Measurements from ENCODE around the gene IL1RAPL1.

IL1RAPL1 gene

DNA sequence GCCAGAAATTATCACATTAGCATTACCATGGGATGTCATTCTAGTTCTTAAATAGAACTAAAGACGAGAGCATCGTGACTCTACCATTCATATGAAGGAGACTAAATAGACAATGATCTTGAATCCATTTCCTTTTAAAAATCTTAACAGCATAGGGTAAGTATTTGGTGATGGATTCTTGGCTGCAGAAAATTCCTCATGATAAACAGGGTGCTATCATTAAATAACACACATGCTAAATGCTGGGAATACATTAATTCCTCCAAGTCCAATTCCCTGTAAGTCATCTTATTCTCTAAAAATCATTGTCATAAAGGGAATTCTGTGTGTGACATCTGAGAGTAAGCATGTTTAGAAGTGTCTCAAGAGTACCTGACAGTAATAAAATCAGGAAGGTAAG, 1157.7 kb downstream of the IL1RAPL1 start:
- DNase-seq = no peak

DNA sequence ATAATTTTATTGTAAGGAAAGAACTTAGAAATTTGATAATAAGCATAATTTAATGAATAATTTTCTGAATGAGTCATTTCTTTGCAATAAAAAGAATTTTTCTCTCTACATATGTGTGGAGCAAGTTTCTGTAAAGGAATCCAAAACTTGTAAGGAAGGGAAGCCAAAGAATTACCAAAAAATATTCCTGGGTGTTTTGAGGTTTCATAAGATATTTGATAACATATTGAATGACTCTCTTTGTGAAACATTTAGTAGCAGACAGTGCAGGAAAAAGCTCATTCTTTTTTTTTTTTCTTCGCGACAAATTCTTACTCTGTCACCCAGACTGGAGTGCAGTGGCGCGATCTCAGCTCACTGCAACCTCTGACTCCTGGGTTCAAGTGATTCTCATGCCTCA, 1159.1 kb downstream of the IL1RAPL1 start:
- no peak for DNase-seq

DNA sequence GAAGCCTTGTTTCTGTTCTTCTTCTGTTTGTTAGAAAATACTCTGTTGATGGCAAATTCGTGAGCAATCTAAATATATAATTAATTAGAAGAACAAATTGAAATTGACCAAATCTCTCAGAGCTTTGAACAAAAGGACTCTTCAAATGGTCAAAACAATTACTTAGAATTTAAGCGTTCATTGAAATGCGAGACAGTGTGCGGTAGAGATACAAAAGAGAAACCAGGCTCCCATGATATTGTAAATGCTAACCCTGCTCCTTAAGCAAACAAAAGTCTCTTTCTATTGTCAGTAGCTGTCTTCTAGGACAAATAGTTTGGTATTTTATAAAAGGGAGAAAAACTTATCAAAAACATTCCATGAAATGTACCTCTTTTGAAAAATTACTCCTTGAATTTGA, 1174.8 kb downstream of the IL1RAPL1 start:
- DNase-seq = no peak

DNA sequence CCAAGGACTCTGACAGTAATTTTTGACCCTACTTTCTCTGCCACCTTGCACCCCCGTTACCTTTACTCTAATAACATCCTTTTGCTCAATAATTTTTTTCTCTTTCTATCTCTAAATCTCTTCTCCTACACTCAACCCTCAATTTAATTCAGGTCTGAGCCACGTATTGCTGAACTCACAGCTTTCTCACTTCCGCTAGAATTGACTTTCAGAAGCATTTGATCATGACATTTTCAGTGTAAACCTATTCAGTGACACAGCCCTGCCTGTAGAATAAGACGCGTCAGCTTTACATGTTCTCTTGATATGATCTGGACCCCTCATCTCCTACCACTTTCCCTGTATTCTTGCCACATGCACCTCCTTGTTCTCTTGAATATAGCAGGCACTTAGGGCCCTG, 1188.6 kb downstream of the IL1RAPL1 start:
- no peak for DNase-seq

DNA sequence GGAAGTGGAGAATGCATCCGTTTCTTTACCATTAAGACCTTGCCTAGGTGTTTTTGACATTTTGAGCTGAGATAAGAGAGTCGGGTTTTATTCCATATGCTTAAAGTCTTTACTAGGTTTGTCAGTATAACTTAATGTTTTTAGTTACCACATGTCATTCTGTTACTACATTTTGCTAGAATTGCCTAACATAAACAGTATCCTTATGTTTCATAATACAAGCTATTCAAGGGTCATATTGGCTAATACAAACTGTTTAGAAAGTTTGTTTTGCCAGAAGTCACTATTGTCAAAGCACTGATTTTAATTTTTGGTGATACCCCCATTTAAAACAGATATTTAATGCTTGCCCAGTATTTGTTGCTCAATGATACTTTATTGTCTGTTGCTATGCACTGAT, 1200.4 kb downstream of the IL1RAPL1 start:
- no peak for DNase-seq

DNA sequence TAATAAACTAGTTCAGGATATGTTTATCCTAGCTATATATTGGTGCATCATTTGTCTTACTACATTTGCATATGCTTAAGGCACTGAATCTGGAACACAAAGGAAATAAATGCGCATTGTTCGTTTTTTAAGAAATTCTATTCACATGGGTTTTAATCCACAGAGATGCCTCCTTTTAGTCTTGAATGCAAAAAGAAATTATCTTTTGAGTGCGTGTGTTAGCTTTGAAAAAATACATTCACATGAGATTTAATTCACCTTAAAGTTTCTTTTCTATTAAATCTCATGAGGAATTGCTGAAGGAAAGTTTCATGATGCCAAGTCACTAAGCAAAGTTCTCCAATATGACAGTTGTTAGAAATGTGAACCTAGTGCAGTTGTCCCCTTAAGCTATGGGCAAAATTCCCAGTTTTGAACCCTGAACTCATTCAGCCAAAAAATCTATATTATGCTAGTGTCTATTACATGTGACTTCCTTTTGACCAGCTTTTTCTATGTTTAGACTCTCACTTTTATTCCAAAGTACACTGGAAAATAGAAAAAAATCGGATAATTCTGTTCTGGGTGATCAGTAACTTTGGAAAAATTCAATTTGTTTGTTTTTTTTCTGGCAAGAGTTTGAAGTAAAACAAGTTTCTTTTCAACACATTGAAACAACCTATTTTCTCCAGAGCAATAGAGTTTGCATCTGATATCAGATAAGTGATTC, 1201.9 kb downstream of the IL1RAPL1 start:
- DNase-seq = no peak

DNA sequence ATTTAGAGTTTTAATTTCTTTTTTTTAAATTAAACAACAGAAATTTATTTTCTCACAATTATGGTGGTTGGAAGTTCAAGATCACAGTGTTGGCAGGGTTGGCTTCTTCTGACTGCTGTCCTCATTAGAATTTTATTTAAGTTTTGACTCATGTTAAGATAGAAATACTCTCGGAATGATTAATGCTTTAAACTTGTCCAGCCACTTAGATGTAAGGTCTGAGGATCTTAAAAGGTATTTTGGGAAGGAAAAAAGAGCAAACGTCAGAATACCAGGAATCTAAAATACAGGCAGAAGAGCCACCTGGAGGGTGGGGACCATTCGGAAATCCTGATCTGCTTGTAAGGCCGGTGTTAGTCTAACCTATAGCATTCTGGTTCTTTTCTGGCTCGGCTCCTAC, 1205.1 kb downstream of the IL1RAPL1 start:
- DNase-seq = no peak

DNA sequence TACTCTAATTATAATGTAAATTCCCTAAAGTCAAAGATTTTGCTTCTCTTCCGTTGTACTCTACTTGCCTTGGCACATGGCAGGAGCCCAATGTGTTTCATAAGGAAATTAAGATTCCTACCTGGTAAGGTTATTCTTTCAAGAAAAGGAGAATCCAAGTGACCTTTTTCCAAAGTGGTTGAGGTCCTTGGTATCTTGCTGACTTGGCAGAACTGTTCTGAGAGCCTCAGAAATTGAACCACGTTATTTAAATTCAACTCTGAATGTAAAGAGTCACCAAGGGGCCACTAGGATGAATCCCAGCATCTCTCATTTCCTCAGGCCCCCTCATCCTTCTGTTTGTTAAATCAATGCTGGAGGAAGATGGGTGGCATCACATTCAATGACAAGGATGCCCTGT, 1209.9 kb downstream of the IL1RAPL1 start:
- DNase-seq = no peak

DNA sequence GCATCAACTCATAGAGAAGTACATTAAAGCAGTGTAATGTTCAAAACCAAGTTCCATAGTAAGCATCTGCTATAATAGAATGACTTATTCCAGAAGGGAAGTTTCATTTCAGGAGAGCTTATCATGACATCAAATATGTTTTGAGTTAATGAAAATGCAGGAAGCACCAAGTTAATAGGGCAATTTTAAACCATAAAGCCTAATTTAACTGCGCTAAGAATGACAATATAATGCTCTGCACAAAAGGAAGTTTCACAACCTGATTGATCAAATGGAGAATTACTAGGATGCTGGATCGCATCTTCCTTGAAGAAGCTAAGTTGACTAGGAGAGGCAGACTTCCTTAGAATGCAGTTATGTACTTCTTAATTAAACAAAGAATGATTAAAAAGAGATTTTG, 1211.2 kb downstream of the IL1RAPL1 start:
- no peak for DNase-seq

DNA sequence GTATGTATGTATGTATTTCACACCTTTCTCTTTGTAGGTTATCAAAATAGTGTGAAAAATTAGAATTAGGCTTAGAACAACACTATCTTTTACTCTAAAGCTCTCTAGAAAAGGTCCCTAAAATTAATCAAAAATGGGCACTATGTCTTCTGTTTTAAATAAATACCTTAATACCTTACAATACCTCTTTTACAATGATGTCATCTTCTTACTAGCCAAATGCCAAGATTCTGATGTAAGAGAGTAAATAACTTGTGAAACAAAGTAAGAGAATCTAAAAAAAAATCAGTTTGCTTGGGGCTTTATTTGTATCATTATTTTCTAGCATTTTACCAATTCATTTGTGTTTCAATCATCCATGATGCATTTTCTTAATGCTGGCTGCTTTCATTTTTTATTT, 1225.9 kb downstream of the IL1RAPL1 start:
- no peak for DNase-seq

DNA sequence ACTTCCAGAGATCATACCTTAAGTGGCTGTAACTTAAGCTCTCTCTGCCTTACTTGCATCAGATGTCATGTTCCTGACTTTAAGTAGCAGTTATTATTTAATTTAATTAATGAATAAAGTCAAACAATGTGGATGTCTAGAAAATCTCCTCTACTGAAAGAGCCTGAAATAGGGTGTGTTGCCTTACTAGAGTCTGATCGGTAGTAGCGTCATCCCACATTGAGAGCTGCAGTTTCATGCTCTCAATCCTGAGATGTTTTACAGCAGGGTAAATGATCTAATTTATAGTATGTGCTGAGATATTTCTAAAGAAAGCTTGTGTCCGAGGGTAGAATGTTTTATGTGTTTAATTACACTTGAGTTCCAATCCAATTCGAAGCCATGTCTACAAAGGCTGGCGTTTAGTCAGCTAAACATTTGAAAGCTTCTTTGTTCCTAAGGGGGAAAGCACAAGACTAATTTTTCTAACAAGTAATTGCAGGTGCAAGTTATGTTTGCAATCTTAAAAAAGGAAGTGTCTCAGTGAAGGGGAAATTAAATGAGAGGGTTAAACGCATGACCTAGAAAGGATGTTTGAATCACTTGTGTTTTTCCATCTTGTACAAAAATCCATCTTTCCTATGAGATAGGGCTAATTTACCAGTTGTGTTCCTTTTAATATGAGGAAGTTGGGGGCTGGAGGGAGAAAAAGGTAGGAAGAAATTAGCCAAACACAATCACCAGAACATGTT, 1237.1 kb downstream of the IL1RAPL1 start:
- DNase-seq = peak in 1 of 58 donors; percentile 4

DNA sequence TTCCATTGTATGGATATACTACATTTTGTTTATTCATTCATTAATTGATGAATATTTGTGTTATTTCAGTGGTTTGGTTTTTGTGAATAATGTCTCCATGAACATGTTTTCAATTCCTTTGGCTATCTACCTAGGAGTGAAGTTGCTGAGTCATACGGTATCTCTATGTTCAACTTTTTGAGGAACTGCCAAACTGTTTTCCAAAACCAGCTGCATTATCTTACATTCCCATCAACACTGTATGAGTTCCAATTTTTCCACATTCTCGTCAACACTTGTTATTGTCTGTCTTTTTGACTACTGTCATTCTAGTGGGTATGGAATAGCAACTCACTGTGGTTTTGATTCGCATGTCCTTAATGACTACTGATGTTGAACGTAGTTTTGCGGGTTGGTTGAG, 1239.5 kb downstream of the IL1RAPL1 start:
- DNase-seq = no peak

DNA sequence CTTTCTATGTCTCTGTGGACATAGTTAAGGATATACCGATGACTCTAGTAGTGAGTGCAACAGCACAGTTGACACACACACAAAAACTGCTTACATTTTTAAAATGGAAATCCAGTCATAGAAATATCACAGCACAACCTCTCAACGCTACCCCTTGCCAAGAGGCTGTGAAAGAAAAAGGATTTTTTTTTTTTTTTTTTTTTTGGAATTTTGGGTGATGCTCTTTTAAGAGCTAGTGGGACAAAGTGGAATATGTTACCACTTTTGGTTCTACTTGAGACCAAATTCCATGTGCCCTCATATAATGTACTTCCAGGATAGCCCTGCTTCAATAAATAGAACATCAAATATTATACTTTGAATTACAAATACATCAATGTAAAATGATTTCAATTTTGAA, 1247.1 kb downstream of the IL1RAPL1 start:
- no peak for DNase-seq

DNA sequence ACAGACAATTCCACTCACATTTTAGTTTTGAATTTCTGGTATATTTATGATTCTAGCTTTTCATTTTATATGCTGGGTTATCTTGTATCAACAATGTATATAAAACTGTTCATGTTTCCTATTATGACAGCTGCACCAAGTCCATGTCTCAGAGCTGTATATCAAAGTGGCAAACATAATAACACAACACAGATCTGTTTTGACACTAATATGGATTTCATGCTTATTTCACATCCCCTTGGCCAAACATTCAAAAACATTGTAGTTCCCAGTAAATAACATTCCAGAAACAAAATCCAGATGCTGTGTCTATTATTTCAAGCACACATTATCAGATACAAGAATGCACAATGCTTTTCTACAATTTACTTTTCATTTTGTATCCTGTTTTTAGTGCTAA, 1247.5 kb downstream of the IL1RAPL1 start:
- no peak for DNase-seq

DNA sequence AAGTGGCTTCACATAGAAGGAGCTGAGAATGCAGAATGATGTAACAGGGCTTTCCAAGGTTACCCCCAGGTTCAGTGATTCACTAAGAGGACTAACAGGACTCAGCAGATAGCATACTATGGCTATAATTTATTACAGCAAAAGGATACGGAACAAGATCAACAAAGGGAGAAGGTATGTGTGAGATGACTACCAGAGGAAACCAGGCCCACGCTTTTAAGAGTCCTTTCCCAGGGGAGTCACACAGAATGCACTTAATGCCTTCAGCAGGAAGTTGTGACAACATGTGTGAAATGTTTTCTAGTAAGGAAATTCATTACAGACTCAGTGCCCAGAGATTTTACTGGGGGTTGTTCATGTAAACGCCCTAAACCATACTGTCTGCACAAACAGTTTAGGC, 1254.5 kb downstream of the IL1RAPL1 start:
- no peak for DNase-seq

DNA sequence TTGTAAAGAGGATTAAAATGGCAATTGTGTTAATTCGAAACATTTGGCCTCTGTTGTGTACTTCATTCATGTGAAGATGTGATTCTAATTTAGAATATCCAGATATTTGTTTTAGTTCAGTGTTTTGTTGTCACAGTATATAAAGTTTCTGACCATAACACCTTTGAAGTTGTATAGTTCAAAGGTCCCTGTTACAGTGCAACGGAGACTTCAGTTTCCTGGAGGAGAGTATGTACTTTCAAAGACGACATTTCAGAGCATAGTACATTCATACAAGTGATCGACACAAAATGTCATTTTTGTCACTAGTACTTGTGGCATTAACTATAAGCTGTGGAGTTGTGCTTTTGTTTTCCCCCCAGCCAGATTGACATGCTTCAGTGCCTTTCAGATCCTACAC, 1255.3 kb downstream of the IL1RAPL1 start:
- DNase-seq = no peak

DNA sequence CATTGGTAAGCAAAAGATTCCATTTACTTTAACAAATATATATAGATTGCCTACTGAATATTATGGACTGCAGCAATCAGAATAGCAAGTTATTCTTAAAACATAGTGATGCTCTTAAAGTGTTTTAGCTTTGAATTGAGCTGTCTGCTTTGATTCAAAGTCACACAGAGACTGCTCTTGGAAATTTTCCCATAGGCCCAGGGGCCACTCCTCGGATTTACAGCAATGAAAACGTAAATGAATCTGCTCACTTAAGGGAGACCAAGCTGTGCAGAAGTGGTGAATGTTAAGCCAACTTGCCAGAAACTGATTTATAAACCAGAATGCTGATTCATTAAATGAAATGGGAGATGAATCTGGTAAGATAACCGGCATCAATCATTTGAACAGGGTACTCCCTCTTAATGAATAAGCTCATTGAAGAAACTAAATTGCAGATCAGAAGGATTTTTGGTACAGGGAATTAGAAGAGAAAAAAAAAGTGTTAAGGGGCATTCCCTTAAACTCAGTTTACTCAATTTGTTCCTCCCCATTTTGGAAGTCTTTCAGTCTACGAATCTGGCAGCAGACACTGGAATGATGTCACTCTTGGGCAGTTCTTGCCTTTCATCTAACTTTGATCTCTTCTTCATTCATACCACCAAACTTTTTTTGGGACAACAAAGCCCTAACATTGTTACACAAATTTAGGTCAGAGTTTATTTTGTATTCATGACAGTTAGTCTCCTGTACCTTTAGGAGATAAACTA, 1264.8 kb downstream of the IL1RAPL1 start:
- DNase-seq = peak in 1 of 58 donors; percentile 1

DNA sequence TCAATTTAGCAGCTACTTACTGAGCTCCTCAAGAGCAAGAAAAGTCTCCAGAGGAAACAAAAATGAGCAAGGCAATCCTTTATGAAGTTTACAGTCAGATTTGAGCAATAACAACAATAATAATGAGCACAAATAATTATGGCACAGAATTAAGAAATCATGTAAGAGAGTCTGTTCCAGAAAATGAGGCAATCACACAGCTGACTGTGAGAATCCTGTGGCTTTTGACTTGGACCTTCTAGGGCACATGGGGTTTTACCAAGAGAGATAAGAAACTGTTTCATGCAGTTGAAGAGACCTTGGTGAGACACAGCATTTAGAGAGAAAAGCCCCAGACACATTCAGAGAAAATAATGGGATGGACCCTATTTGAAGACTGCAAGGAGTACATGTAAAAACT, 1265.5 kb downstream of the IL1RAPL1 start:
- no peak for DNase-seq

DNA sequence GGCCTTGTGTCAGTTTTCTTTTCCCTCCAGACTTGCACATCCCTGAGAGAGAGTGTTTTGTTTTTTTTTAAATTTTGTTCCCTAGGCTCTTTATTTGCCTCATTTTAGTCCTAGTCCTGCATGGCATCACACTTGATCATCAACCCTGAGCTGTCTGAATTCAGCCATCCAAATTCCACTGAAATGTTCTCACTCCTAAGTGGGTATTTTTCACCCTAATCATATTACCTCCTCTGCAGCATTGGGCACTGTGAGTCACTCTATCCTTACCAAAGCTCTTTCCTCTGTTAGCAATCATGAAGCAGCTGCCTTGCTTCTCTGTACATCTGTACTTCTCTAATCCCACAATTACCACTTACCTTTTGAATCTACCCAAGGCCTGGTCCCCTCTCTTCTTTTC, 1271.5 kb downstream of the IL1RAPL1 start:
- DNase-seq = no peak

DNA sequence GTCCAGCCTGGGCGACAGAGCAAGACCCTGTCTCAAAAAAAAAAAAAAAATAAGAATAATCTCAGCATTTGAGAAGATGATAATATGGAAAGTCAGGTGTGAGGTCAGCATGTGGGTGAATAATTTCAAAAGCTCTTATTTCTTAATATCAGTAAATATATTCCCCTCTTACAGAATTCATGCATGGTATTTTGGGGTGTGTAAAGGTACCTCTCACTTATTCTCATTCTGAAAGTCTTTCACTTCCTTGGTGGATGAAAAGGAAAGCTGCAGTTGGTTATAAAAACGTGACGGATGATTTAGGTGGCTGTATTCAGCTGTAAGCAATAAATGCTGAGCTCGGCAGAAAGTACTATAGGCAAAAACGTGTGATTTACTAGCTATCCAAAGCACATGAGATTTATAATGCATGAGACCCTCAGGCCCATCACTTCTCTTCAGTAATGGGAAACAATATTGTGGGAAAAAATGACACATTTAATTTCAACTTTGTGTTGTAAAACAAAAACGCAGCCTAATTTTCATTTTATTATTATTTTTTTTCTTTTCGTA, 1275.0 kb downstream of the IL1RAPL1 start:
- no peak for DNase-seq

DNA sequence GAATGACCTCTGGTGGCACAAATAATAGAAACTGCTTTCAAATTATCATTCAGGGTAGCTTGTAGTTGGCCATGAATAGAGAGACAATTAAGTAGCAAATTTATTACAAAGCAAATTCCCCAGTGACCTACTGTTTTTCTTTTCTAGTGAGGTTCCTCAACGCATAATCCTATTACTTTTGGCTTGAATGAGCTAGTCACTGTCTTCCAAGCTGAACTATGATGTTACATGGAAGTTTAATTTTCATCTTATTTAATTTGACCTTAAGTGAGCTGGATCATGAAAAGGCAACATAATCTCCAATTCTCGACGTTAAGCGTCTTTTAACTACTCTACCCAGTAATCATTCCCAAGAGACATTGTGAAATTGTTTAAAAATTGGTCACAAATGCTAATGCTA, 1280.7 kb downstream of the IL1RAPL1 start:
- DNase-seq = no peak

DNA sequence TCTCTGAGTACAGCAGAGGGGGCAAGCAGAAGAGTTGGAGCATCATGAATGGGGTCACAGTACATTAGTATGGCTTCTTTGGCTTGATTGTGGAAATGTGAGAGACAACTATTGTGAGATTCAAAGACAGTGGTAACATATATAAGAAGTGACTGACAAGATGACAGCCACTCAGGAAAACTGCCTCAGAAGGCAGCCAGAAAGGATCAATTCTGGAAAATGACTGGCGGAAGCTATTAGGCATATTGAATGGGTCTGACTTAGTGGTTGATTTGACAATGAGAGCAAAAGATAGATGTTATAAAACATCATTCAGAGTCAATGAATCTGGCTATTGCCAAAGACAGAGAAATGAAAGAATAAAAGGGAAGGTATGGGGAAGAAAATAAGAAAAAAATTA, 1282.6 kb downstream of the IL1RAPL1 start:
- no peak for DNase-seq

Measured in anterior cingulate cortex (tissue), 58 donors.